Tibial nerve (tissue), 4 donors: ENCODE data around the gene CDH16. TPM values are rescaled to one million over a fixed set of nuclear protein-coding genes. Genes with fewer than 3 reads are reported as not detected.
A peak's percentile ranks its signal among the peaks of the same experiment; 100 is the strongest.

Experiments
- DNase-seq, 2 donors: peaks; one replicate each; pipeline ENCODE4 v3.0.0-alpha.2; 2019; ENCODE audit warnings: low spot score in 2 of 2
- H3K27ac ChIP-seq, 4 donors: fragments of 200-600 bp; sonication (generic) in 3 of 4; one replicate each; pipeline ENCODE4 v1.5.1; 2017 to 2019; ENCODE audit warnings: mild to moderate bottlenecking in 1 of 4
- H3K27me3 ChIP-seq, 2 donors: fragments of 200-600 bp; sonication (generic) in 1 of 2; one replicate each; pipeline versions ENCODE4 v1.5.1 to v1.6.0; 2017 to 2019
- H3K36me3 ChIP-seq, 3 donors: fragments of 200-600 bp; sonication (generic); one replicate each; pipeline ENCODE4 v1.5.1; 2018 to 2019
- H3K4me1 ChIP-seq, 4 donors: fragments of 200-600 bp; sonication (generic) in 3 of 4; one replicate each; pipeline ENCODE4 v1.5.1; 2017 to 2019
- H3K4me3 ChIP-seq, 4 donors: fragments of 200-600 bp; sonication (generic) in 3 of 4; one replicate each; pipeline ENCODE4 v1.5.1; 2017 to 2019; ENCODE audit warnings: mild to moderate bottlenecking in 1 of 4, moderate library complexity in 1 of 4
- H3K9me3 ChIP-seq, 4 donors: fragments of 200-600 bp; sonication (generic) in 3 of 4; one replicate each; pipeline ENCODE4 v1.5.1; 2017 to 2019
- CTCF ChIP-seq, 5 experiments: fragments of 200-600 bp in 3 of 5; fragments of 450-650 bp in 2 of 5; sonication (generic) in 3 of 5; IDR thresholded peaks; one replicate each; pipeline ENCODE4 v1.5.1; 2016 to 2019; ENCODE audit warnings: antibody characterized with exemption in 5 of 5, mild to moderate bottlenecking in 3 of 5, moderate library complexity in 2 of 5
- EP300 ChIP-seq, 2 donors: sonication (generic); formaldehyde crosslinking; IDR thresholded peaks; one replicate each; pipeline ENCODE4 v1.6.1; 2017; ENCODE audit warnings: antibody characterized with exemption in 2 of 2, mild to moderate bottlenecking in 1 of 2
- POLR2A ChIP-seq, 2 donors: fragments of 450-650 bp; IDR thresholded peaks; one replicate each; pipeline ENCODE4 v1.6.1; 2017; ENCODE audit warnings: antibody characterized with exemption in 2 of 2, mild to moderate bottlenecking in 2 of 2, moderate library complexity in 2 of 2
- WGBS, 2 donors: methylation state at CpG; one replicate each; pipeline ENCODE4 v1.1.5; 2018; 5-methylcytosine and 5-hydroxymethylcytosine counted together
- total RNA-seq, 4 donors: library from RNA; depleted of rRNA; stranded (reverse); fragments of >200 nt; gene quantifications; one replicate each; pipeline ENCODE4 v1.1.0, GENCODE V29; 2016

Gene CDH16
- total RNA-seq, 4 donors from 2014 or later, result 0.30 to 2.5 (median 1.4) TPM

DNA sequence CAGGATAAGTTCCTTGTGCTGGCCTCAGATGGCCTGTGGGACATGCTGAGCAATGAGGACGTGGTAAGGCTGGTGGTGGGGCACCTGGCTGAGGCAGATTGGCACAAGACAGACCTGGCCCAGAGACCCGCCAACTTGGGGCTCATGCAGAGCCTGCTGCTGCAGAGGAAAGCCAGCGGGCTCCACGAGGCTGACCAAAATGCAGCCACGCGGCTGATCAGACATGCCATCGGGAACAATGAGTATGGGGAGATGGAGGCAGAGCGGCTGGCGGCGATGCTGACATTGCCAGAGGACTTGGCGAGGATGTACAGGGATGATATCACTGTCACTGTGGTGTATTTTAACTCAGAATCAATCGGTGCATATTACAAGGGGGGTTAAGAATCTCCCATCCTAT lies 33.2 kb downstream of the CDH16 start:
- Histone ChIP-seq H3K27me3 (no peaks in the 10 kb centered on the region), H3K27ac (no peak overlapping the region), H3K4me1 (peaks cover 0 to 36% (median 11%) of the 10 kb centered on the region in 4 donors), H3K36me3 (peaks cover 0 to 29% (median 0%) of the 10 kb centered on the region in 3 donors), H3K9me3 (no peaks in the 10 kb centered on the region), H3K4me3 (no peak overlapping the region)
- no peak for DNase-seq
- TF ChIP-seq CTCF (IDR thresholded peaks at IDR 0.05) (no peak), POLR2A (IDR thresholded peaks at IDR 0.05) (no peak), EP300 (IDR thresholded peaks at IDR 0.05) (no peak)
- WGBS, 2 donors, result 86 to 89% methylated on average over 12 of the region's 12 CpGs

- Histone ChIP-seq H3K27me3 (no peaks in the 10 kb centered on the region), H3K36me3 (peaks cover 0 to 29% (median 0%) of the 10 kb centered on the region in 3 donors), H3K9me3 (no peaks in the 10 kb centered on the region), H3K4me3 (no peak overlapping the region), H3K4me1 (peaks cover 0 to 42% (median 11%) of the 10 kb centered on the region in 4 donors), H3K27ac (no peak overlapping the region)
- WGBS, 2 donors, result 90 to 91% methylated on average over 3 of the region's 3 CpGs
- TF ChIP-seq POLR2A (IDR thresholded peaks at IDR 0.05) (no peak), CTCF (IDR thresholded peaks at IDR 0.05) (no peak), EP300 (IDR thresholded peaks at IDR 0.05) (no peak)
- DNase-seq, result no peak
These were observed 36.0 kb downstream of the CDH16 start for GRCh38 chr16:66882702-66883101.

- peaks cover 0 to 42% (median 11%) of the 10 kb centered on the region in 4 donors for H3K4me1 ChIP-seq
- H3K9me3 ChIP-seq, result no peaks in the 10 kb centered on the region
- H3K27me3 ChIP-seq, result no peaks in the 10 kb centered on the region
- 85 to 87% methylated on average over 8 of the region's 8 CpGs for WGBS, 2 donors
- peaks cover 0 to 29% (median 0%) of the 10 kb centered on the region in 3 donors for H3K36me3 ChIP-seq
- peak overlapping the region in 1 of 4 donors; percentile 88 for H3K27ac ChIP-seq
- peak overlapping the region in 1 of 4 donors; percentile 77 for H3K4me3 ChIP-seq
- no peak for DNase-seq
- TF ChIP-seq CTCF (IDR thresholded peaks at IDR 0.05), result no peak
- no peak for TF ChIP-seq POLR2A (IDR thresholded peaks at IDR 0.05)
- no peak for TF ChIP-seq EP300 (IDR thresholded peaks at IDR 0.05)
These were observed 36.6 kb downstream of the CDH16 start for GRCh38 chr16:66881964-66882508.

DNA sequence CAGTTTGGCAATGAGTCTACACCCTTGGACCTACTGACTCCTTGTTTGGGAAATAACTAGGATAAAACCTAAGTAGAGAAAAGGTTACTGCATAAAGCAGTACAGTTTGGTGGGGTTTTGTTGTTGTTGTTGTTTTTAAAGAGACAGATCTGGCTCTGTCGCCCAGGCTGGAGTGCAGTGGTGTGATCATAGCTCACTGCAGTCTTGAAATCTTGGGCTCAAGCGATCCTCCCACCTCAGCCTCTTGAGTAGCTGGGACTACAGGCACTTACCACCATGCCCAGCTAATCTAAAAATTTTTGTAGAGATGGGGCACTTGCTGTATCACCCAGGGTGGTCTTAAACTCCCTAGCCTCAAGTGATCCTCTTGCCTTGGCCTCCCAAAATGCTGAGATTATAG lies 37.1 kb downstream of the CDH16 start:
- H3K9me3 ChIP-seq, result no peaks in the 10 kb centered on the region
- H3K4me1 ChIP-seq, result peaks cover 0 to 42% (median 11%) of the 10 kb centered on the region in 4 donors
- no peak for DNase-seq
- no peaks in the 10 kb centered on the region for H3K27me3 ChIP-seq
- TF ChIP-seq CTCF (IDR thresholded peaks at IDR 0.05), result no peak
- no peak for TF ChIP-seq POLR2A (IDR thresholded peaks at IDR 0.05)
- TF ChIP-seq EP300 (IDR thresholded peaks at IDR 0.05), result no peak
- H3K36me3 ChIP-seq, result peaks cover 0 to 25% (median 0%) of the 10 kb centered on the region in 3 donors
- peak overlapping the region in 3 of 4 donors; percentile 77 to 98 (median 79) for H3K4me3 ChIP-seq
- H3K27ac ChIP-seq, result peak overlapping the region in 2 of 4 donors; percentile 74 to 88
- WGBS, 2 donors, result 78 to 80% methylated on average over 2 of the region's 2 CpGs

- 5 to 6% methylated on average over 17 to 23 of the region's 23 CpGs for WGBS, 2 donors
- Histone ChIP-seq H3K4me3 (peak overlapping the region; percentile 77 to 98 (median 86)), H3K27ac (peak overlapping the region; percentile 74 to 88 (median 86)), H3K36me3 (peaks cover 0 to 19% (median 0%) of the 10 kb centered on the region in 3 donors), H3K4me1 (peaks cover 0 to 39% (median 11%) of the 10 kb centered on the region in 4 donors), H3K27me3 (no peaks in the 10 kb centered on the region), H3K9me3 (no peaks in the 10 kb centered on the region)
- no peak for DNase-seq
- TF ChIP-seq POLR2A (IDR thresholded peaks at IDR 0.05) (no peak), CTCF (IDR thresholded peaks at IDR 0.05) (no peak), EP300 (IDR thresholded peaks at IDR 0.05) (no peak)
These were observed 37.7 kb downstream of the CDH16 start for GRCh38 chr16:66881014-66881417.
